Cardiac atrium fibroblast (primary cell): ENCODE results near the gene PRR36. TPM values are rescaled to one million over a fixed set of nuclear protein-coding genes. Genes with fewer than 3 reads are reported as not detected.

Source experiments
- total RNA-seq: library from RNA; depleted of rRNA; stranded (reverse); fragments of >200 nt; gene quantifications from 2 replicates; pipeline ENCODE4 v1.2.3, GENCODE V29; 2015

PRR36 gene
- total RNA-seq = not detected in 2 replicates

GRCh38 chr19:7874076-7874896, at the start of gene PRR36:
Gene PRR36 (minus strand): TSS chr19:7874390. CDS start chr19:7873689, 701 bp downstream.

GRCh38 chr19:7919610-7920518, 45.7 kb upstream of the PRR36 start, which contains the start of gene SNAPC2:
Gene SNAPC2 (plus strand): TSS chr19:7920338. CDS start chr19:7920367, 29 bp downstream.

GRCh38 chr19:7914598-7915045, 40.4 kb upstream of the PRR36 start, which contains the start of gene TGFBR3L:
Gene TGFBR3L (plus strand): TSS chr19:7914830.

GRCh38 chr19:7903244-7904073, 29.3 kb upstream of the PRR36 start, which contains the start of gene MAP2K7:
Gene MAP2K7 (plus strand): TSS chr19:7903877. CDS start chr19:7903945, 68 bp downstream.

GRCh38 chr19:7888145-7888825, 14.1 kb upstream of the PRR36 start, which contains the start of gene LRRC8E:
Gene LRRC8E (plus strand): TSS chr19:7888510. CDS start chr19:7895604, 7,094 bp downstream.

GRCh38 chr19:7829561-7830271, 44.5 kb downstream of the PRR36 start, which contains the start of gene EVI5L:
Gene EVI5L (plus strand): TSS chr19:7830218. CDS start chr19:7846543, 16,325 bp downstream.

Other genes starting within 250 kb of the PRR36 start
- gene XAB2, start 244.8 kb downstream of the PRR36 start, total RNA-seq = 24.3 and 33.9 TPM in 2 replicates
- gene PET100, start 244.6 kb downstream of the PRR36 start, total RNA-seq = 5.6 and 19.8 TPM in 2 replicates
- gene PCP2, start 240.7 kb downstream of the PRR36 start, total RNA-seq = not detected in 2 replicates
- gene STXBP2, start 237.3 kb downstream of the PRR36 start, total RNA-seq = 27.7 and 33.0 TPM in 2 replicates
- gene RETN, start 205.3 kb downstream of the PRR36 start, total RNA-seq = not detected in 2 replicates
- gene MCEMP1, start 197.3 kb downstream of the PRR36 start, total RNA-seq = not detected in 2 replicates
- 68.4 and 130 TPM in 2 replicates for gene TRAPPC5, start 193.6 kb downstream of the PRR36 start, total RNA-seq
- not detected in 2 replicates for gene FCER2, start 172.3 kb downstream of the PRR36 start, total RNA-seq
- not detected in 2 replicates for gene CLEC4G, start 142.3 kb downstream of the PRR36 start, total RNA-seq
- not detected in 2 replicates for gene CD209, start 126.9 kb downstream of the PRR36 start, total RNA-seq
- not detected in 2 replicates for gene CLEC4M, start 111.1 kb downstream of the PRR36 start, total RNA-seq
- gene EVI5L, start 44.2 kb downstream of the PRR36 start, total RNA-seq = 18.1 and 18.2 TPM in 2 replicates
- 5.6 and 5.7 TPM in 2 replicates for gene LRRC8E, start 14.1 kb upstream of the PRR36 start, total RNA-seq
- gene MAP2K7, start 29.5 kb upstream of the PRR36 start, total RNA-seq = 8.5 and 10.0 TPM in 2 replicates
- 0.16 TPM in 1 of 2 replicates, not detected in the other for gene TGFBR3L, start 40.4 kb upstream of the PRR36 start, total RNA-seq
- 31.8 and 34.7 TPM in 2 replicates for gene SNAPC2, start 45.9 kb upstream of the PRR36 start, total RNA-seq
- 0.18 and 1.8 TPM in 2 replicates for gene CTXN1, start 51.7 kb upstream of the PRR36 start, total RNA-seq
- gene TIMM44, start 69.3 kb upstream of the PRR36 start, total RNA-seq = 41.0 and 45.7 TPM in 2 replicates
- gene ELAVL1, start 131.3 kb upstream of the PRR36 start, total RNA-seq = 21.7 and 28.2 TPM in 2 replicates
- gene CCL25, start 178.4 kb upstream of the PRR36 start, total RNA-seq = not detected in 2 replicates